Measurements from ENCODE around the gene PSMD13.

PSMD13 gene

GRCh38 chr11:299951-300735 is 63.4 kb downstream of the PSMD13 start:
- peak; percentile 38 for TF ChIP-seq CTCF (conservative IDR thresholded peaks at IDR 0.05; ENCODE audit: low read depth, low read length)

More at GRCh38 chr11:299951-300735, 63.4 kb downstream of the PSMD13 start:
- H3K4me3 ChIP-seq (ENCODE audit: low read depth, low read length): no peak overlapping the region
- DNase-seq (ENCODE audit: low read depth): peak; percentile 20
